K562 (cell line): ENCODE data around the gene HIVEP2. TPM values are rescaled to one million over a fixed set of nuclear protein-coding genes. Genes with fewer than 3 reads are reported as not detected.

Source experiments
- polyA plus RNA-seq, 8 experiments: library from polyadenylated mRNA; depleted of rRNA in 4 of 8; stranded (reverse) in 5 of 8; unstranded in 3 of 8; fragments of >200 nt; fragmentation: Nextera tagmentation in 2 of 8; fragmentation: Illumina TruSeq in 1 of 8; extraction: Ambion mirVana in 2 of 8; extraction: Trizol in 1 of 8; gene quantifications; 2 replicates each; pipeline versions ENCODE4 v1.2.1 to v1.2.3, GENCODE V29; 2011 to 2014; ENCODE audit warnings: inconsistent platforms in 1 of 8, missing spikeins in 1 of 8
- total RNA-seq, 7 experiments: library from RNA; depleted of rRNA in 6 of 7; stranded (reverse); fragments of >200 nt in 6 of 7; fragmentation: Illumina TruSeq in 2 of 7; extraction: Trizol in 2 of 7; gene quantifications; 2 replicates each; pipeline versions ENCODE4 v1.2.1 to v1.2.3, GENCODE V29; 2011 to 2021; ENCODE audit warnings: low replicate concordance in 1 of 7
- TF ChIP-seq, protein P1 (sequence below): fragments of 450-650 bp; IDR thresholded peaks from 2 replicates; pipeline ENCODE4 v1.6.1; 2016; ENCODE audit warnings: mild to moderate bottlenecking, moderate library complexity

The HIVEP2 gene
- total and polyA plus RNA-seq, 9 of the 15 experiments (the other 6 are each of a cell fraction or from before 2014, with no cell fraction given), result under 0.01 to 1.2 (median 0.31) TPM

GRCh38 chr6:142934599-142934998, 10.4 kb downstream of the HIVEP2 start (continued):
- TF ChIP-seq, protein P1, sequence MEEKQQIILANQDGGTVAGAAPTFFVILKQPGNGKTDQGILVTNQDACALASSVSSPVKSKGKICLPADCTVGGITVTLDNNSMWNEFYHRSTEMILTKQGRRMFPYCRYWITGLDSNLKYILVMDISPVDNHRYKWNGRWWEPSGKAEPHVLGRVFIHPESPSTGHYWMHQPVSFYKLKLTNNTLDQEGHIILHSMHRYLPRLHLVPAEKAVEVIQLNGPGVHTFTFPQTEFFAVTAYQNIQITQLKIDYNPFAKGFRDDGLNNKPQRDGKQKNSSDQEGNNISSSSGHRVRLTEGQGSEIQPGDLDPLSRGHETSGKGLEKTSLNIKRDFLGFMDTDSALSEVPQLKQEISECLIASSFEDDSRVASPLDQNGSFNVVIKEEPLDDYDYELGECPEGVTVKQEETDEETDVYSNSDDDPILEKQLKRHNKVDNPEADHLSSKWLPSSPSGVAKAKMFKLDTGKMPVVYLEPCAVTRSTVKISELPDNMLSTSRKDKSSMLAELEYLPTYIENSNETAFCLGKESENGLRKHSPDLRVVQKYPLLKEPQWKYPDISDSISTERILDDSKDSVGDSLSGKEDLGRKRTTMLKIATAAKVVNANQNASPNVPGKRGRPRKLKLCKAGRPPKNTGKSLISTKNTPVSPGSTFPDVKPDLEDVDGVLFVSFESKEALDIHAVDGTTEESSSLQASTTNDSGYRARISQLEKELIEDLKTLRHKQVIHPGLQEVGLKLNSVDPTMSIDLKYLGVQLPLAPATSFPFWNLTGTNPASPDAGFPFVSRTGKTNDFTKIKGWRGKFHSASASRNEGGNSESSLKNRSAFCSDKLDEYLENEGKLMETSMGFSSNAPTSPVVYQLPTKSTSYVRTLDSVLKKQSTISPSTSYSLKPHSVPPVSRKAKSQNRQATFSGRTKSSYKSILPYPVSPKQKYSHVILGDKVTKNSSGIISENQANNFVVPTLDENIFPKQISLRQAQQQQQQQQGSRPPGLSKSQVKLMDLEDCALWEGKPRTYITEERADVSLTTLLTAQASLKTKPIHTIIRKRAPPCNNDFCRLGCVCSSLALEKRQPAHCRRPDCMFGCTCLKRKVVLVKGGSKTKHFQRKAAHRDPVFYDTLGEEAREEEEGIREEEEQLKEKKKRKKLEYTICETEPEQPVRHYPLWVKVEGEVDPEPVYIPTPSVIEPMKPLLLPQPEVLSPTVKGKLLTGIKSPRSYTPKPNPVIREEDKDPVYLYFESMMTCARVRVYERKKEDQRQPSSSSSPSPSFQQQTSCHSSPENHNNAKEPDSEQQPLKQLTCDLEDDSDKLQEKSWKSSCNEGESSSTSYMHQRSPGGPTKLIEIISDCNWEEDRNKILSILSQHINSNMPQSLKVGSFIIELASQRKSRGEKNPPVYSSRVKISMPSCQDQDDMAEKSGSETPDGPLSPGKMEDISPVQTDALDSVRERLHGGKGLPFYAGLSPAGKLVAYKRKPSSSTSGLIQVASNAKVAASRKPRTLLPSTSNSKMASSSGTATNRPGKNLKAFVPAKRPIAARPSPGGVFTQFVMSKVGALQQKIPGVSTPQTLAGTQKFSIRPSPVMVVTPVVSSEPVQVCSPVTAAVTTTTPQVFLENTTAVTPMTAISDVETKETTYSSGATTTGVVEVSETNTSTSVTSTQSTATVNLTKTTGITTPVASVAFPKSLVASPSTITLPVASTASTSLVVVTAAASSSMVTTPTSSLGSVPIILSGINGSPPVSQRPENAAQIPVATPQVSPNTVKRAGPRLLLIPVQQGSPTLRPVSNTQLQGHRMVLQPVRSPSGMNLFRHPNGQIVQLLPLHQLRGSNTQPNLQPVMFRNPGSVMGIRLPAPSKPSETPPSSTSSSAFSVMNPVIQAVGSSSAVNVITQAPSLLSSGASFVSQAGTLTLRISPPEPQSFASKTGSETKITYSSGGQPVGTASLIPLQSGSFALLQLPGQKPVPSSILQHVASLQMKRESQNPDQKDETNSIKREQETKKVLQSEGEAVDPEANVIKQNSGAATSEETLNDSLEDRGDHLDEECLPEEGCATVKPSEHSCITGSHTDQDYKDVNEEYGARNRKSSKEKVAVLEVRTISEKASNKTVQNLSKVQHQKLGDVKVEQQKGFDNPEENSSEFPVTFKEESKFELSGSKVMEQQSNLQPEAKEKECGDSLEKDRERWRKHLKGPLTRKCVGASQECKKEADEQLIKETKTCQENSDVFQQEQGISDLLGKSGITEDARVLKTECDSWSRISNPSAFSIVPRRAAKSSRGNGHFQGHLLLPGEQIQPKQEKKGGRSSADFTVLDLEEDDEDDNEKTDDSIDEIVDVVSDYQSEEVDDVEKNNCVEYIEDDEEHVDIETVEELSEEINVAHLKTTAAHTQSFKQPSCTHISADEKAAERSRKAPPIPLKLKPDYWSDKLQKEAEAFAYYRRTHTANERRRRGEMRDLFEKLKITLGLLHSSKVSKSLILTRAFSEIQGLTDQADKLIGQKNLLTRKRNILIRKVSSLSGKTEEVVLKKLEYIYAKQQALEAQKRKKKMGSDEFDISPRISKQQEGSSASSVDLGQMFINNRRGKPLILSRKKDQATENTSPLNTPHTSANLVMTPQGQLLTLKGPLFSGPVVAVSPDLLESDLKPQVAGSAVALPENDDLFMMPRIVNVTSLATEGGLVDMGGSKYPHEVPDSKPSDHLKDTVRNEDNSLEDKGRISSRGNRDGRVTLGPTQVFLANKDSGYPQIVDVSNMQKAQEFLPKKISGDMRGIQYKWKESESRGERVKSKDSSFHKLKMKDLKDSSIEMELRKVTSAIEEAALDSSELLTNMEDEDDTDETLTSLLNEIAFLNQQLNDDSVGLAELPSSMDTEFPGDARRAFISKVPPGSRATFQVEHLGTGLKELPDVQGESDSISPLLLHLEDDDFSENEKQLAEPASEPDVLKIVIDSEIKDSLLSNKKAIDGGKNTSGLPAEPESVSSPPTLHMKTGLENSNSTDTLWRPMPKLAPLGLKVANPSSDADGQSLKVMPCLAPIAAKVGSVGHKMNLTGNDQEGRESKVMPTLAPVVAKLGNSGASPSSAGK, result no peak
